Thyroid gland (tissue), 4 donors: ENCODE data around the gene HYAL3.

Experiments used
- CTCF ChIP-seq, 6 experiments: fragments of 200-600 bp in 3 of 6; fragments of 450-650 bp in 3 of 6; sonication (generic) in 3 of 6; IDR thresholded peaks; one replicate each; pipeline ENCODE4 v1.5.1; 2016 to 2019; ENCODE audit warnings: antibody characterized with exemption in 6 of 6, mild to moderate bottlenecking in 2 of 6, inconsistent platforms in 1 of 6, moderate library complexity in 1 of 6
- POLR2A ChIP-seq, 2 donors: fragments of 450-650 bp; IDR thresholded peaks; one replicate each; pipeline ENCODE4 v1.6.1; 2017; ENCODE audit warnings: antibody characterized with exemption in 2 of 2, mild to moderate bottlenecking in 2 of 2, moderate library complexity in 1 of 2

- no peak for TF ChIP-seq CTCF (IDR thresholded peaks at IDR 0.05)
- no peak for TF ChIP-seq POLR2A (IDR thresholded peaks at IDR 0.05)
These were observed 24.5 kb upstream of the HYAL3 start for GRCh38 chr3:50323614-50324199.
